Mesodermal cell (in vitro differentiated cells): ENCODE results near the gene SLC43A3.

Source experiments
- H3K27ac ChIP-seq: 2 replicates; pipeline ENCODE4 v1.7.0; 2013; ENCODE audit warnings: mild to moderate bottlenecking, low read depth, low read length, moderate library complexity; ENCODE audit not compliant: severe bottlenecking
- H3K36me3 ChIP-seq: 2 replicates; pipeline ENCODE4 v1.7.1; 2013; ENCODE audit warnings: mild to moderate bottlenecking, low read length, moderate library complexity; ENCODE audit not compliant: control insufficient read depth, insufficient read depth
- H3K4me1 ChIP-seq: one replicate; pipeline ENCODE4 v1.7.1; 2013; ENCODE audit warnings: mild to moderate bottlenecking, low read length; ENCODE audit not compliant: insufficient read depth, control insufficient read depth, poor library complexity, severe bottlenecking
- H3K4me3 ChIP-seq: 2 replicates; pipeline ENCODE4 v1.7.0; 2013; ENCODE audit warnings: low read length, control low read depth, mild to moderate bottlenecking; ENCODE audit not compliant: insufficient read depth, poor library complexity, severe bottlenecking; ENCODE audit errors: extremely low read depth
- H3K9me3 ChIP-seq: 2 replicates; pipeline ENCODE4 v1.7.1; 2013; ENCODE audit warnings: mild to moderate bottlenecking, low read length, moderate library complexity; ENCODE audit not compliant: control insufficient read depth
- WGBS, 2 experiments: methylation state at CpG; one replicate each; pipeline ENCODE4 v1.1.5; 2013; ENCODE audit warnings: missing lambda C conversion rate in 2 of 2; ENCODE audit not compliant: insufficient coverage in 2 of 2; 5-methylcytosine and 5-hydroxymethylcytosine counted together

SLC43A3 gene

DNA sequence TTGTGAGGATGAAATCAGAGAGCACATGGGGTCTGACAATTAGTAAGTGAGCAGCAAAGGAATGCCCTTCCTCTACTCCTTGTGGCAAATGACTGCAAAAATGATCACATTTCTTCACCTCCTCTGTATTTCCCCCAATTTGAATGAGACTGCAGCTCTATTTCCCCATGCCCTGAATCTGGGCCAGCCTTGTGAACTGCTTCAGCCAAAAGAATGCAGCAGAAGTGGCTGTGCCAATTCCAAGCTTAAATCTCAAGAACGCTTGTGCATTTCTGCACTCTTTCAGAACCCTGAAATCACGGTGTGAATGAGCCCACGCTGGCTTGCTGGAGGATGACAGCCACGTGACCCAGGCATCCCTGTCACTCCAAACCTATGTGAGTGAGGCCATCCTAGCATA is 9.9 kb downstream of the SLC43A3 start:
- Histone ChIP-seq H3K9me3 (no peaks in the 10 kb centered on the region), H3K4me1 (no peaks in the 10 kb centered on the region), H3K27ac (no peak overlapping the region), H3K36me3 (peaks cover 64% of the 10 kb centered on the region), H3K4me3 (no peak overlapping the region)
- WGBS, 2 experiments, result 99 to 100% methylated on average over 4 of the region's 4 CpGs

DNA sequence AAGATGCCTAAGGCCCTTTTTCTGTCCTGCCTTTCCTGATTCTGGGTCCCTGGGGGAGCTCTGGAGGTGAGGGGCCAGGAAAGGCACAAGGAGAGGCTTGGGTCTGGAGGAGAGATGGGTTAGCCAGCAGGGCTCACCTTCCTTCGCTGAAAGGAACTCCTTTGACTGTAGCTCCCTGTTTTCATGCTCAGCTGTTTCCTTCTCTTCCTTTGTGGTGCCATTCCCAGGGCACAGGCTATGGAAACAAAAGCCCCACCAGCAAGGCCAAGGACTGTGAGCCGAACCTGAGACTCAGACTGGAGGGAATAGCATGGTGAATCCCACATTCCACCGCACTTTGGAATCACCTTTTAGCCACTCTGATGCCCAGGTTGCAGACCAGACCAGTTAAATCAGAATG is 10.5 kb downstream of the SLC43A3 start:
- Histone ChIP-seq H3K27ac (no peak overlapping the region), H3K9me3 (no peaks in the 10 kb centered on the region), H3K4me1 (no peaks in the 10 kb centered on the region), H3K36me3 (peaks cover 66% of the 10 kb centered on the region), H3K4me3 (no peak overlapping the region)
- WGBS, 2 experiments, result 75 to 90% methylated on average over 1 to 2 of the region's 3 CpGs

DNA sequence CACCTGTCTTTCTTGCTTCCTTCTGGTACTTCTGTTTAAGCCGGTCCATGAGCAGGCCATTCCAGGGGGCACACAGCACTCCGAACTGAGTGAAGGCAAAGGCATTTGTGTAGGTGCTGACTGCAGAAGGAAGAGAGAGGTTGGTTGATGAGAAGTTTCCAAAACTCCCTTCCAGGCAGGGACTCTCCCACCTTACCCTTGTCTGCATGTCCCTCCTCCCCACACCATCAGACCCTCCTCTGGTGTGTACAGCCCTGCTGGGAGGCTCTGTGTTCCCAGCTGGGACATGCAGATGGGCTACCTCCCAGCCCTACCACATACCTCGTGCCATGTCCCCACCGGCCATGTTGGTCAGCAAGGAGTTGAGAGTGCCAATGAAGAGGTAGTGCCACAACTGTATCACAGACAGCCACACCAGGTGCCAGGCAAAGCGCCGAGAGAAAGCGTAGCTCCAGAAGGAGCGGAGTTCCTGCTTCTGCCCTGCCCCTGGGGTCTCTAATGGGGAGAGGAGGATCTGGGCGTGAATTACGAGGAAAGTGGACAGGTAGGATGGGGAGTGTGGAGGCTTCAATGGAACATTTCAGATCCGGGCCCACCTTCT is 12.2 kb downstream of the SLC43A3 start:
- no peak overlapping the region for H3K4me3 ChIP-seq
- H3K9me3 ChIP-seq, result no peaks in the 10 kb centered on the region
- 94 to 98% methylated on average over 5 to 8 of the region's 11 CpGs for WGBS, 2 experiments
- H3K4me1 ChIP-seq, result no peaks in the 10 kb centered on the region
- H3K36me3 ChIP-seq, result peaks cover 71% of the 10 kb centered on the region
- no peak overlapping the region for H3K27ac ChIP-seq

DNA sequence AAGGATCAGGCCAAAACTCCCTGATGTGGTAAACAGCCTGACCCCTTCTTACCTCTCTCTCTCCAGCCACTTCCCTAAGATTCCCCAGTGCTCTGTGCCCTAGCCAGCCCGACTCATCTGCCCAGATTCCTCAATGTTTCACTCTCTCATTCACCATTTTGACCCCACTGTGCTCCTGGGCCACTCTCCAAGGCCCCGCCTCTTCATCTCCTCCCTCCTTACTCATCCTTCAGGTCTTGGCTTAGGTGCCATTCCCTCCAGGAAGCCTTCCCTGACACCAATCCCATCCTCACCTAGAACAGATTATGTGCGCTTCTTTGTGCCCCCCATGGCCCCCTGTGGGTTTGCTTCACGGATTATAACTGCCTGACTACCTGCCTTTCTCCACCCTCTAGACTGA is 13.2 kb downstream of the SLC43A3 start:
- Histone ChIP-seq H3K9me3 (no peaks in the 10 kb centered on the region), H3K36me3 (peaks cover 77% of the 10 kb centered on the region), H3K4me1 (no peaks in the 10 kb centered on the region), H3K27ac (no peak overlapping the region), H3K4me3 (no peak overlapping the region)
- 84 to 85% methylated on average over 4 of the region's 4 CpGs for WGBS, 2 experiments

DNA sequence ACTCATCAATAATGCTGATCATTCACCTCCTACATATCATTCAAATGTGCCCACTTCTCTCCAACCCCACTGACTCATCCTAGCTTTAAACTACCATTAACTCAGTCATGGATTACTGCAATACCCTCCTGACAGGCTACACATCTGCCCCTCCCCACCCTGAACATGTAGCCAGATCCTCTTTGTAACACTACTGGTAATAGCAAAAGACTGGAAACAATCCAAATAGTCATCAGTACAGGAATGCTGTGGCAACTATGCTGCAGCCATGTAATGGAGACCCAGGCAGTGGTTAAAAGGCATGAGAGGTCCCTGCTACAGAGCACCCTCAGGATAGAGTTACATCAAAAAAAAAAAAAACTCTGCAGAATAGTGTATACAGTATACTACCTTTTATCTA is 16.6 kb downstream of the SLC43A3 start:
- no peak overlapping the region for H3K4me3 ChIP-seq
- H3K36me3 ChIP-seq, result peaks cover 63% of the 10 kb centered on the region
- no peak overlapping the region for H3K27ac ChIP-seq
- H3K9me3 ChIP-seq, result no peaks in the 10 kb centered on the region
- H3K4me1 ChIP-seq, result peaks cover 5% of the 10 kb centered on the region

DNA sequence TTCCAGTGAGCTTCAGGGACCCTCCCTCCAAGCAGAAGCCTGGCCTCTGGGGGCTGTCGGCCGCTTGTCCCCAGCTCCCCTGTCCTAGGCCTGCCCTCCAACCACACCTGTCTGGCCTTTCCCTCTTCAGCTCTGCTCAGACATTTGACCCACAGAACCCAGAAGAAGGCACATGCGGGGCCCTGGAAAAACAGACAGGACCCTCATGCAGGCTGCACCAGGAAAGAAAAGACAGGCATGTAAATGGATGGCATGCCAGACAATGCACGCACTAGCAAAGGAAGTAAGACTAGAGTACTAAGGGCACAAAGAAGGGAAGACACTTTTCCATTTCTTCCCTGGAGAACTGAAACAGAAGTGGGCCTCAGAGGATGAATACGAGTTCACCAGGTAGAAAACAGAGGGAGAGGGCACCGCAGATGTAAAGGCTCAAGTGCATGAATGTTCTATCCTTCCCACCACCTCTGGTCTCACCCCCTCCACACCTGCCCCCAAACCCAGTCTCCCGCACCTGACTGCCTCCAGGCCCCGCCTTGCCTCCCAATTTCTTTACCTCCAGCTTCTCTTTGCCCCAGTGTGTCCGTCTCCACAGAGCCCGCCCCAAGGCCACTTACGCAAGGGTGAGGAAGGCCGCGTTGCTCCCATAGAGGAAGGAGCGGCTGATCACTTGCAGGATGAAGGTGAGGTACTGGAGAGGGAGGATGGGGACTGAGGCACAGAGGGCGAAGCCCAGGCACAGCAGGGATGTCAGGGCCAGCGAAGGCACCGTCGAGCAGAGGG is 17.4 kb downstream of the SLC43A3 start:
- Histone ChIP-seq H3K27ac (no peak overlapping the region), H3K36me3 (peaks cover 56% of the 10 kb centered on the region), H3K9me3 (no peaks in the 10 kb centered on the region), H3K4me3 (no peak overlapping the region), H3K4me1 (peaks cover 5% of the 10 kb centered on the region)
- WGBS, 2 experiments, result 88 to 96% methylated on average over 14 to 17 of the region's 18 CpGs

DNA sequence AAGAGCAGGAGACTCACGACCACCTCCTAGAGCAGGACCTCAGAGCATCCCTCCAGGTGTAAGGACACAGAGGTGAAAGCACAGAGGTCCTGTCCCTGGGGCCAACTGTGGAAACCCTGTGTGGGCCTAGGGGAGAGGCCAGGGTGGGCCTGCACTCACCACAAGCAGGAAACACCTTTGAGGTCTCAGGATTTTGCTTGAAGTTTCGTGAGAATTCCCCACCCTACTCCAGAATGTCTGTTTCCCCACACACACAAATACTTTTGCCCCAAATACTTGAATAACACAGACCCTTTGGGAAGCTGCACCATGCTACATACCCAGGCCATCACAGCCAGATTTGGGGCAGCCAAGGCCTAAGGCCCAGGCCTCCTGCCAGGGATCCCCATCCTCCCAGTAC is 18.1 kb downstream of the SLC43A3 start:
- peaks cover 5% of the 10 kb centered on the region for H3K4me1 ChIP-seq
- peaks cover 50% of the 10 kb centered on the region for H3K36me3 ChIP-seq
- 95 to 100% methylated on average over 2 of the region's 2 CpGs for WGBS, 2 experiments
- no peak overlapping the region for H3K27ac ChIP-seq
- H3K4me3 ChIP-seq, result no peak overlapping the region
- no peaks in the 10 kb centered on the region for H3K9me3 ChIP-seq

DNA sequence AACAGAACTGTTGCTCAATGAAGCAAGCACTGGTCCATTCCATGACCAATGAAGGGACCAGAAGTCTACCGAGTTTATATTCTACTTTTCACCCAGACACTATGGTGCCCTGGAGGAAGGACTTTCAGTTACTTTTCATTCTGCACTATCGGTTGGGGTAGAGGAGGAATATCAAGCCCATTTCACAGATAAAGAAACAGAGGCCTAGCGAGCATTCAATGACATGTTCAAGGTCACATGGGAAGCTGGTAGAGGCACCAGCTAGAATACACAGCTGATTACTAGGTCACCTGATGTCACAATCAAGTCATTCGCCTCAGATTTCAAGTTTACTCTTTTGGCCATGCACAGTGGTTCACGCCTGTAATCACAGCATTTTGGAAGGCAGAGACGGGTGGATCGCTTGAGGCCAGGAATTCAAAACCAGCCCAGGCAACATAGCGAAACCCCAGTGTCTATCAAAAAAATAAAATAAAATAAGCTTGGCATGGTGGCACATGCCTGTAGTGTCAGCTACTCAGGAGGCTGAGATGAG is 18.9 kb downstream of the SLC43A3 start:
- 97% methylated on average over 6 to 8 of the region's 8 CpGs for WGBS, 2 experiments
- Histone ChIP-seq H3K27ac (no peak overlapping the region), H3K4me3 (no peak overlapping the region), H3K4me1 (peaks cover 5% of the 10 kb centered on the region), H3K36me3 (peaks cover 44% of the 10 kb centered on the region), H3K9me3 (no peaks in the 10 kb centered on the region)

DNA sequence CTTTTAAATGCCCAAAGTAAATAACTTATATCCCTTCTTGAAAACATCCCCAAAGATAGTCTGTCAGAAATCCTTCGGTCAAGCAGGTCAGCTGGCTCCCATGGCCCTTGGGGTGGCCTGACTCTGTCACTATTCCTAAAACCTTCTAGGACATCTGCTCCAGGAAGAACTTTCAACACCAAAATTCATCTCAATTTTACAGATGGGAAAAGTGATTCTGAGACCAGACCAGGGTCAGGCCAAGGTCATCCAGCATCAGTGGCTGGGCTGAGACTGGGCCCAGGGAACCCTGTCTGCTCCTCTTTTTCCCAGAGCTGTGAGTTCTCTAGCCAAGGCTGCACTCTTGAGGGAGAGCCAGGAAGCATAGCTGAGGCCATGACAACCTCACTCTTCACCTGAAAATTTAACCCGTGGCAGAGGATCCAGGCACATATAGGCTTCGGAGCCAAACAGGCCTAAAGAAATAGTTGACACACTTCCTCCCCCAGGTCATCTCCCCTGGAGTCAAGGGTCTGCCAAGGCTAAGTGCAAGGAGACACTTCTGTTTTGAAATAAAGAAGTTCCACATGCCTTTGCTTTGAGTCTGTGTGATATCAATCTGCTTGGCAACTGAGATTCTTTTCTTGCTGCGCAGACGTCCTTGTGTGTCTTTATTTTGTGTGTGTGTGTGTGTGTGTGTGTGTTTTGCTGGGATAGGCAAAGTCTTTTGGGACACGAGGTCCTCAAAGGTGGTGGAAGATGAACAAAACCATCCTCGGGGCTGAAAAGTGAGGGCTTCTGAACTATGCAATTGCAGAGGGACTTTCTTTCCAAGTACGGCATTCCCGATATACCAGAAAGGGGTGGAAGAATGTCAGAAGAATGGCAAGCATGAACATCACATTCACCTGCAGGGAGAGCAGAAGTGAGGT is 19.7 kb downstream of the SLC43A3 start:
- 89 to 94% methylated on average over 7 to 8 of the region's 9 CpGs for WGBS, 2 experiments
- no peaks in the 10 kb centered on the region for H3K9me3 ChIP-seq
- H3K36me3 ChIP-seq, result peaks cover 38% of the 10 kb centered on the region
- no peak overlapping the region for H3K4me3 ChIP-seq
- H3K27ac ChIP-seq, result no peak overlapping the region
- H3K4me1 ChIP-seq, result peaks cover 5% of the 10 kb centered on the region

DNA sequence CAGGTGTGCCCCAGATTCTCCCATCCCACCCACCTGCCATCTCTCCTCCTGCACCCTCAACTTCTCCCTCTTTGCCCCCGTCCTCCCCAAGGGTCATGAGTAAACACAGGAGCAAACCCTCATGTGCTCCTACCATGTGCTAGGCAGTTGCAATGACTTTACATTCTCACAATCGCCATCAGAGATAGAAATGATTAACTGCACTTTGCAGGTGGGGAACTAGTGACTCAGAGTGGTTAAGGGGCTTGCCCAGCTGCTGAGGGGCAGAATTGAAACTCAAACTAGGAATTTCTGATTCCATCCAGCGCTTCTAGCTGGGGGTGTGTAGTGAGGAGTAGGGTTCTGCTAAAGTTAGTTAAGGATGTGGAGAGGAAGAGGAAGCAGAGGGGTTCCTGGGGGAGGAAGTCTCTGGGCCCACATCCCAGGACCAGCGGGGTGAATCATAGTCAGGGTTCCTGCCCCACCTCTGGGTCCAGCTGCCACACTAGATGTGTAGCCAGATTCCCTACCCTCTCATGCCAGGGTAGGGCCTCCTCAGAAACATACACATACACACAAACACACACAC is 20.5 kb downstream of the SLC43A3 start:
- no peak overlapping the region for H3K4me3 ChIP-seq
- peaks cover 5% of the 10 kb centered on the region for H3K4me1 ChIP-seq
- H3K36me3 ChIP-seq, result peaks cover 35% of the 10 kb centered on the region
- whole genome bisulfite sequencing, 2 experiments, result 95 to 100% methylated on average over 3 of the region's 4 CpGs
- H3K9me3 ChIP-seq, result no peaks in the 10 kb centered on the region
- H3K27ac ChIP-seq, result no peak overlapping the region
